Calu3 (cell line): ENCODE measurements around the gene FFAR4. TPM values are rescaled to one million over a fixed set of nuclear protein-coding genes. Genes with fewer than 3 reads are reported as not detected.
"Not testable (repeated sequence)": the region's sequence is repeated elsewhere in the genome, so short reads cannot be mapped to it uniquely, and the experiment has no call there.

ENCODE experiments used
- BruUV-seq: library from RNA; stranded (reverse); fragments of 400-500 nt; replicated peaks from 2 replicates; lab custom pipeline; 2021; lab: Mats Ljungman, UMichigan
- CTCF ChIA-PET: fragments of 300-600 bp; sonication (Branson Sonifier 250); formaldehyde crosslinking; loops from one replicate; lab custom pipeline; 2022; ENCODE audit warnings: antibody characterized with exemption; lab: Charles Lee
- DNase-seq: peaks from one replicate; pipeline ENCODE4 v3.0.0; 2022
- H3K27ac Mint-ChIP-seq: one replicate; pipeline ENCODE4 v1.8.0; 2022; ENCODE audit warnings: mixed read lengths; ENCODE audit not compliant: unreplicated experiment
- H3K27me3 Mint-ChIP-seq: one replicate; pipeline ENCODE4 v1.8.0; 2022; ENCODE audit warnings: mixed read lengths; ENCODE audit not compliant: unreplicated experiment
- H3K36me3 Mint-ChIP-seq: one replicate; pipeline ENCODE4 v1.8.0; 2022; ENCODE audit warnings: mild to moderate bottlenecking, moderate library complexity, mixed read lengths; ENCODE audit not compliant: insufficient read depth, unreplicated experiment
- H3K4me1 Mint-ChIP-seq: one replicate; pipeline ENCODE4 v1.8.0; 2022; ENCODE audit warnings: mild to moderate bottlenecking, low read depth, mixed read lengths; ENCODE audit not compliant: unreplicated experiment
- H3K4me3 Mint-ChIP-seq: one replicate; pipeline ENCODE4 v1.8.0; 2022; ENCODE audit warnings: mild to moderate bottlenecking, low read depth, moderate library complexity, mixed read lengths; ENCODE audit not compliant: unreplicated experiment
- H3K9me3 Mint-ChIP-seq: one replicate; pipeline ENCODE4 v1.8.0; 2022; ENCODE audit warnings: low read depth, mixed read lengths; ENCODE audit not compliant: unreplicated experiment
- CTCF ChIP-seq: fragments of 200-600 bp; IDR thresholded peaks from one replicate; pipeline ENCODE4 v1.8.0; 2022; ENCODE audit warnings: antibody characterized with exemption; ENCODE audit not compliant: unreplicated experiment
- intact Hi-C: fragments of 100-400 bp; cut with micrococcal nuclease; formaldehyde crosslinking; loops from one replicate; pipeline ENCODE4 v1.10.0; 2022; ENCODE audit not compliant: unreplicated experiment
- total RNA-seq: library from RNA; stranded (reverse); gene quantifications from 2 replicates; pipeline ENCODE4 v1.2.3, GENCODE V29; 2022

FFAR4 gene
- total RNA-seq, 1 experiment from 2014 or later, result 0.97 TPM

DNA sequence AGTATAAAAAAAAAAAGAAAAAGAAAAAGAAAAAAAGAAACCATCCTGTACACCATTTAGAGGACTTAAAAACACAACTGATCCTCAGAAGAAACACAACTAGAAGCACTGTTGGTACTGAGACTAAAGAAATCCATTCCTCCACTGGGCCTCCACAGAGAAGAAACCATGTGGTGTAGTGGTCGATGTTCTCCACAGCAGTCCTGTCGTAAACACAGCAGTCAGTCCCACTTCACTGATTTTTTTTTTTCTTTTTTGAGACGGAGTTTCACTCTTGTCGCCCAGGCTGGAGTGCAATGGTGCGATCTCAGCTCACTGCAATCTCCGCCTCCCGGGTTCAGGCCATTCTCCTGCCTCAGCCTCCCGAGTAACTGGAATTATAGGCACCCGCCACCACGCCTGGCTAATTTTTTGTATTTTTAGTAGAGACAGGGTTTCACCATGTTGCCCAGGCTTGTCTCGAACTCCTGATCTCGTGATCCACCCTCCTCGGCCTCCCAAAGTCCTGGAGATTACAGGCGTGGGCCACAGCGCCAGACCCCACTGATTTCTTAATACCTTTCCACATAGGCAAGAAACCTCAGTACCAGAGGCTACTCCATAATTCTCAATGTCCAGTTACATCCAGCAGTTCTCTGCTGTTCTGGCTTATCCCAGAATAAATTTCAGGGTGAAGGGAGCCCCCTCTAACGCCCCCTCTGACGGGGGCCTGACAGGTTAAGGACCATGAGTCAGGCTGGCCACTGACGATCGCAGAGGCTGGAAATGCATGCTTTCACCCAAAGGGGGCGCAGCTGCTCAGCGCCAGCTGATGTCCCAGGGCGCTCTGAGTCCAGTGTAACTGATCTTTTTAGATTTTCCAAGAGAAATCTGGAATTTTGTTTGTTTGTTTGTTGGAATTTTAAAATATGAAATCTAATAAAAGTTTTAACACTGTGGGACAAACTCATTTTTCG, 24.8 kb upstream of the FFAR4 start:
- H3K27ac Mint-ChIP-seq, result no peak overlapping the region
- no peaks in the 10 kb centered on the region for H3K36me3 Mint-ChIP-seq
- H3K9me3 Mint-ChIP-seq, result no peaks in the 10 kb centered on the region
- no peak overlapping the region for H3K4me3 Mint-ChIP-seq
- DNase-seq, result peak; percentile 45
- BruUV-seq, result no TSS peak
- no peaks in the 10 kb centered on the region for H3K4me1 Mint-ChIP-seq
- CTCF ChIA-PET, result interaction anchor here (1.6 to 1.7 kb wide), 2 partner anchors 13 to 139 kb away, joined by 6 to 8 read pairs; no protein-coding TSS in a partner anchor
- peaks cover 21% of the 10 kb centered on the region for H3K27me3 Mint-ChIP-seq
- TF ChIP-seq CTCF, result peak; percentile 63
- intact Hi-C loops, result no loop called here

DNA sequence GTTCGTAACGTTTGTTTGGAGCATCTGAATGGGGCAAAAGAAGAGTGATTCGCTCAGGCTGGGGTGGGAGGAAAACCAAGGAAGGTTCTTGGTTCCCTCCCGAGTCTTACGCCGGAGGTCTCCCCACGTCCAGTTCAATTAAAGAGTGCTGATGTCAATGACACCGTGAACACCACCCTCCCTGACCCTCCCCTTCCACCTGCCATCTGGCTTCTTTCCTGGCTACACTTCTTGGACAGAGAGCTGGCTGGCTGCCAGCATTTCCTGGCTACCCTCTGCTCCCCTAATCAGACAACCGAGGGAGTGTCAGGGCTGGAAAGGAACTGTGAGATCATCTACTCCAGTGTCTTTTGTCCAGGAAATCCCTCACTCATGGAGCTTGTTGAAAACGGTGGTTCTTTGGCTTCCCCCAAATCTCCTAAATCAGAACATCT, 24.1 kb upstream of the FFAR4 start:
- CTCF ChIA-PET, result interaction anchor here (1.6 to 1.7 kb wide), 2 partner anchors 13 to 138 kb away, joined by 6 to 8 read pairs; no protein-coding TSS in a partner anchor
- H3K9me3 Mint-ChIP-seq, result no peaks in the 10 kb centered on the region
- no peak for DNase-seq
- H3K27me3 Mint-ChIP-seq, result peaks cover 14% of the 10 kb centered on the region
- H3K36me3 Mint-ChIP-seq, result no peaks in the 10 kb centered on the region
- no peak overlapping the region for H3K27ac Mint-ChIP-seq
- no peaks in the 10 kb centered on the region for H3K4me1 Mint-ChIP-seq
- H3K4me3 Mint-ChIP-seq, result no peak overlapping the region
- no TSS peak for BruUV-seq
- TF ChIP-seq CTCF, result no peak
- intact Hi-C loops, result no loop called here

GRCh38 chr10:93546995-93547394, 19.5 kb upstream of the FFAR4 start:
- DNase-seq, result not testable (repeated sequence)

DNA sequence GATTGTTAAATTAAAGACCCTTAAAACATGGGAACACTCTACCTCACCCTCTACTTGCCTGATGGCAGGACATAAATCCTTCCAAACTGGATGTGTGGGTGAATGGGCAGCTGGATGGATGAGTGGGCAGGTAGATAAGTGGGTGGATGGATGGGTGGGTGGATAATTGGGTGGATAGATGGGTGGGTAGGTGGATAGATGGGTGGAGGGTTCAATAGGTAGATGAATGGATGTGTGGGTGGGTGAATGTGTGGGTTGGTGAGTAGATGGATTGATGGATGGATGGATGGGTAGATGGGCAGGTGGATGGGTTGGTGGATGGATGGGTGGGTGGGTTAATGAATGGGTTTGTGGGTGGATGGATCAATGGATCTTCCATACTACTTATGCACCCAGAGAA, 18.9 kb upstream of the FFAR4 start:
- no peak overlapping the region for H3K4me3 Mint-ChIP-seq
- intact Hi-C loops, result no loop called here
- no peak for DNase-seq

More at GRCh38 chr10:93546995-93547394, 19.5 kb upstream of the FFAR4 start:
- intact Hi-C loops, H3K4me3 Mint-ChIP-seq, CTCF ChIA-PET, H3K27me3 Mint-ChIP-seq, H3K9me3 Mint-ChIP-seq, BruUV-seq, H3K36me3 Mint-ChIP-seq, H3K27ac Mint-ChIP-seq: not testable (repeated sequence)
- peaks cover 20% of the 10 kb centered on the region for H3K4me1 Mint-ChIP-seq

More for the DNA sequence above, 18.9 kb upstream of the FFAR4 start:
- Mint-ChIP-seq H3K36me3 (no peaks in the 10 kb centered on the region), H3K27ac (no peak overlapping the region), H3K4me1 (peaks cover 20% of the 10 kb centered on the region), H3K9me3 (no peaks in the 10 kb centered on the region), H3K27me3 (no peaks in the 10 kb centered on the region)
- CTCF ChIA-PET, result no interaction called here
- TF ChIP-seq CTCF, result no peak
- no TSS peak for BruUV-seq
